SW 1271 (cell line): ENCODE results near the gene SYNPO2.
A peak's percentile ranks its signal among the peaks of the same experiment; 100 is the strongest.

ENCODE experiments used
- DNase-seq, 2 experiments: peaks; one replicate each; lab custom pipeline; 2025; lab: John Stamatoyannopoulos, UW

Gene SYNPO2

GRCh38 chr4:118935819-118936218 lies 47.2 kb downstream of the SYNPO2 start:
- DNase-seq, result no peak

- no peak for DNase-seq
Observed at GRCh38 chr4:118936406-118936805, 47.8 kb downstream of the SYNPO2 start.

- DNase-seq, result no peak
Observed at GRCh38 chr4:118939169-118939783, 50.6 kb downstream of the SYNPO2 start.

- no peak for DNase-seq
Observed at GRCh38 chr4:118941149-118941548, 52.5 kb downstream of the SYNPO2 start.

- no peak for DNase-seq
Observed at GRCh38 chr4:118941799-118942198, 53.1 kb downstream of the SYNPO2 start.

- DNase-seq, result no peak
Observed at GRCh38 chr4:118942465-118942864, 53.8 kb downstream of the SYNPO2 start.

GRCh38 chr4:118947095-118947494 lies 58.4 kb downstream of the SYNPO2 start:
- DNase-seq, result no peak

- DNase-seq, result no peak
Observed at GRCh38 chr4:118948545-118949144, 60.0 kb downstream of the SYNPO2 start.

GRCh38 chr4:118950224-118950623 lies 61.6 kb downstream of the SYNPO2 start:
- no peak for DNase-seq

GRCh38 chr4:118950929-118951570 lies 62.4 kb downstream of the SYNPO2 start:
- no peak for DNase-seq

- DNase-seq, result no peak
Observed at GRCh38 chr4:118953276-118953675, 64.6 kb downstream of the SYNPO2 start.

GRCh38 chr4:118954246-118954645 lies 65.6 kb downstream of the SYNPO2 start:
- DNase-seq, result no peak

- DNase-seq, result no peak
Observed at GRCh38 chr4:118955515-118955914, 66.9 kb downstream of the SYNPO2 start.

- DNase-seq, result no peak
Observed at GRCh38 chr4:118957722-118958445, 69.2 kb downstream of the SYNPO2 start.

GRCh38 chr4:118962540-118962939 lies 73.9 kb downstream of the SYNPO2 start:
- no peak for DNase-seq

GRCh38 chr4:118964891-118965411 lies 76.3 kb downstream of the SYNPO2 start:
- DNase-seq, result no peak

GRCh38 chr4:118967393-118967792 lies 78.7 kb downstream of the SYNPO2 start:
- DNase-seq, result no peak

GRCh38 chr4:118968005-118968404 lies 79.4 kb downstream of the SYNPO2 start:
- DNase-seq, result no peak

- DNase-seq, result no peak
Observed at GRCh38 chr4:118968813-118969212, 80.2 kb downstream of the SYNPO2 start.

- peak in 1 of 2 experiments; percentile 22 for DNase-seq
Observed at GRCh38 chr4:118969359-118969758, 80.7 kb downstream of the SYNPO2 start.

- DNase-seq, result no peak
Observed at GRCh38 chr4:118972167-118972566, 83.5 kb downstream of the SYNPO2 start.

GRCh38 chr4:118973295-118973694 lies 84.6 kb downstream of the SYNPO2 start:
- no peak for DNase-seq

GRCh38 chr4:118974758-118975157 lies 86.1 kb downstream of the SYNPO2 start:
- no peak for DNase-seq
